GM10266 (cell line): ENCODE measurements around the gene CHORDC1.
A peak's percentile ranks its signal among the peaks of the same experiment; 100 is the strongest.

Experiments used
- DNase-seq: peaks from one replicate; pipeline ENCODE4 v3.0.0; 2012; ENCODE audit errors: extremely low spot score
- TF ChIP-seq, protein P1 (sequence below): IDR thresholded peaks from 2 replicates; pipeline ENCODE4 v1.5.1; 2012; ENCODE audit warnings: mild to moderate bottlenecking, low read depth; ENCODE audit not compliant: control insufficient read depth, insufficient read depth; ENCODE audit errors: missing control alignments

Gene CHORDC1

DNA sequence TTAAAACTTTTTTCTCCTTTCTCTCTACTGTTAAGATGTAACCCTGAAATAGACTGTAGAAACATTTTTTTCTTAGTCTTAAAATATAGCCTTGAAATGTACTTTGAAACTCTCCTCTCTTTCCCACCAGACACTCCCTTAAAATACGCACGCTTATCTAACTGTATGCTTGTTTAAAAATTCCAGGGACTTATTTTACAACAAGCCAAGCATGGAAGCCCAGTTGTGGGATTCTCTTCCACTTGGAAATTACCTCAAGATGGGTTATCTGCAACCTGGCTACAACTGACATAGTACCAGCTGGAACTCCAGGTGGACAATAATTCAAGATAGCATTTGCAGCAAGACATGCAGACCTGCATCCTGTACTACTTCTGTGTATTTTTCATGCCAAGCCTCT is 12.1 kb upstream of the CHORDC1 start:
- DNase-seq, result no peak
- TF ChIP-seq, protein P1, sequence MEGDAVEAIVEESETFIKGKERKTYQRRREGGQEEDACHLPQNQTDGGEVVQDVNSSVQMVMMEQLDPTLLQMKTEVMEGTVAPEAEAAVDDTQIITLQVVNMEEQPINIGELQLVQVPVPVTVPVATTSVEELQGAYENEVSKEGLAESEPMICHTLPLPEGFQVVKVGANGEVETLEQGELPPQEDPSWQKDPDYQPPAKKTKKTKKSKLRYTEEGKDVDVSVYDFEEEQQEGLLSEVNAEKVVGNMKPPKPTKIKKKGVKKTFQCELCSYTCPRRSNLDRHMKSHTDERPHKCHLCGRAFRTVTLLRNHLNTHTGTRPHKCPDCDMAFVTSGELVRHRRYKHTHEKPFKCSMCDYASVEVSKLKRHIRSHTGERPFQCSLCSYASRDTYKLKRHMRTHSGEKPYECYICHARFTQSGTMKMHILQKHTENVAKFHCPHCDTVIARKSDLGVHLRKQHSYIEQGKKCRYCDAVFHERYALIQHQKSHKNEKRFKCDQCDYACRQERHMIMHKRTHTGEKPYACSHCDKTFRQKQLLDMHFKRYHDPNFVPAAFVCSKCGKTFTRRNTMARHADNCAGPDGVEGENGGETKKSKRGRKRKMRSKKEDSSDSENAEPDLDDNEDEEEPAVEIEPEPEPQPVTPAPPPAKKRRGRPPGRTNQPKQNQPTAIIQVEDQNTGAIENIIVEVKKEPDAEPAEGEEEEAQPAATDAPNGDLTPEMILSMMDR, result no peak

DNA sequence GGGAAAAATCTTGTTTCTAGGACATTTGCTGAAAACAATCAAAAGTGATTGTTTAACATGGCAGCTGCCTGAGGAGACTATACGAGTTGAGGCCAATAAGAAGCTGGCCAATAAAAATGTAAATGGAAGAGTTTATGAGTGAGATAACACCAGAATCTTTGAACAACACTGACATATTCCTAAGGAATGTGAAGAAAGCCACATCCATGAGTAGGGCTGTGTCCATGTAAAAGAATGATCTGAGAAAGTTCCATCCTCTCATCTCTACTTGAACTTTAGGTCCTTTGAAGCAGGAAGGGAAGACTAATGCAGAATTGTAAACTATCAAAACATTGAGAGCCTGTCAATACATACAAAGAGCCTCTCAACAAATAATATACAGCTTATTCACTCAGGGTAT is 6.9 kb upstream of the CHORDC1 start:
- TF ChIP-seq, protein P1, result no peak

DNA sequence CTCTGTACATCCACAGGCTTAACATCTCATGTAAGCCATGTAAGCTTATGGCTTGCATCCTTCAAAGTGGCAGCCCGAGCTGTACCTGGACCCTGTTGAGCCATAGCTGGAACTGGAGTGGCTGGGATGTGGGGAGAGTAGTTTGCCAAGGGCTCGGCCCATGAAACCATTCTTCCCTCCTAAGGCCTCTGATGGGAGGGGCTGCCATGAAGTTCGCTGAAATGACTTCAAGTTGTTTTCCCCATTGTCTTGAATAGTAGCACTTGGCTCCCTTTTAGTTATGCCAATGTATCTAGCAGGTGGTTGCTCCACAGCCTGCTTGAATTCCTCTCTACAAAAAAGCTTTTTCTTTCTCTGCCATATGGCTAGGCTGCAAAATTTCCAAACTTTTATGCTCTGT is 5.2 kb upstream of the CHORDC1 start:
- TF ChIP-seq, protein P1, result no peak
- DNase-seq, result no peak

More for the DNA sequence above, 6.9 kb upstream of the CHORDC1 start:
- DNase-seq, result no peak

DNA sequence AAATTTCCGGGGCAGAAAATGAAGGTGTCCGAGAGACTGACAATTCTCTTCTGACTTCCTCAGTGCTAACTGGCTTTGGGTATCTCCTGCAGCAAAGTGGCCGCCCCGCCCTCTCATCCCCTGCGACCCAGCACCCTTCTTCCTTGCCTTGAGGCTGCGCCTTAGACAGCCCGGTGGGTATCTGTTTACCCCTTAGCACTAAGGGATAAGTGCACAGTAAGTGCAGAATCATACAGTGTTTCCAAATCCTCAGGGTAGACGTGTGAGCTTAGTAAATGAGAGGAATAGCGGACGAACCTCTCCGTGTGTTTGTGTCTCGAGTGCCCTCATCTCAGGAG is 368 bp upstream of the CHORDC1 start:
- TF ChIP-seq, protein P1, result no peak
- no peak for DNase-seq

DNA sequence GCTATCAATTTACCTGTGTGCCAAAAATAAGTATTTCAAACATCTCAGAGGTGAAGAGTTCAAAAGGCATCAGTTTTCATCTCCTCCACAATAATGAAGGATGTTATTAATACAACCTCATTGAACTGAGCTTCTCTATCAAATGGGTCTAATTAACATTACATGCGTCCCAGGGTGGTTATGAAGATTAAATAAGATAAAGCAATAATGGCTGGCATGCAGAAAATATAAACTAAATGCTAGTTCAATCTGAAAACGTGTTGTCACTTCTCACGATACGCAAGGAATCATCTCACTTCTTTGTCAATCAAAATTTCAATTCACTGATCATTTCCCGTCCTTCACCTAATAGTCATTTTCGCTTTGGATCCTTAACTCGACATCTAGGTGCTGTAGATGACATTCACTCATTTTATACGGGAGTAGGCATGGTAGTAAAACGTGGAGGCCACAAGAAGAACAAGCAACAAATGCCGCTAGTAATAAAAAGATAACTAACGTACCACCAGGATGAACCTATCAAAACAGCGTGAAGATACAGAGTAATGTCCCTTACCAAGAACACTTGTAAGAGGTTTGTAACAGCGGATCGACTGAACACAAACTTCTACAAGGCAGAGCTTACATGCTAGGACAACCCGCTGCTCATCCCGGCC is 918 bp downstream of the CHORDC1 start:
- TF ChIP-seq, protein P1, result no peak
- peak; percentile 14 for DNase-seq

DNA sequence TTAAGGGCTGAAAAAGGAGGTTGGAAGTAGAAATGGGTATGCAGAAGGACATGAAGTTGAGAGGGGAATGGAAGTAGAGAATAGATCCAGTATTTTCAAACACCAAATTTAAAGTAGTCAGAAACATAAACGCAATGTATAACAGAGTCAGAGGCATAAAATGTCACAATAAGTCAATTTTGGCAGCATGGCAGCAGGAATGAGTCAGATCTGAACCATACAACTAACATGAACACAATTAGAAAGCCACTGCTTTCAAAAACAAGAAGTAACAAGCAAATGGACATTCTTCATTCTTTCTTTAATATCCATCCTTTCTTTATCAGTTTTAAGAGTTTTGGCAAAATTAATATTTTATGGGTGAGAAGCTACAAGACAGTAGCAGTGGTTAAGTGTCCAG is 2.5 kb downstream of the CHORDC1 start:
- TF ChIP-seq, protein P1, result no peak

DNA sequence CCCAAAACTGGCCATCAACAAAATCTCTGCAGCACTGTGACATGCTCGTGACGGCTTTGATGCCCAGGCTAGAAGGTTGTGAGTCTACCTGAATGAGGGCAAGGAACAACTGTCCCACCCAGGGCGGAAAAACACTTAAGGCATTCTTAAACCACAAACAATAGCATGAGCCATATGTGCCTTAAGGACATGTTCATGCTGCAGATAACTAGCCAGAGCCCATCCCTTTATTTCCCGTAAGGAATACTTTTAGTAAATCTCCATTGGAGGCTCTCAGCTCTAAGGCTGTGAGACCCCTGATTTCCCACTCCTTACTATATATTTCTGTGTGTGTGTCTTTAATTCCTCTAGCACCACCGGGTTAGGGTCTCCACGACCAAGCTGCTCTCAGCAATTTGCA is 3.4 kb downstream of the CHORDC1 start:
- TF ChIP-seq, protein P1, result no peak
- DNase-seq, result no peak

More for the DNA sequence above, 2.5 kb downstream of the CHORDC1 start:
- DNase-seq, result peak; percentile 39
